A673 (cell line): Measurements from ENCODE around the gene SLC30A4. TPM values are rescaled to one million over a fixed set of nuclear protein-coding genes. Genes with fewer than 3 reads are reported as not detected.

ENCODE experiments used
- BruUV-seq: library from RNA; stranded (reverse); fragments of 400-500 nt; replicated peaks from 2 replicates; lab custom pipeline; 2021; lab: Mats Ljungman, UMichigan
- CTCF ChIA-PET: fragments of 300-600 bp; sonication (Branson Sonifier 250); formaldehyde crosslinking; loops from one replicate; lab custom pipeline; 2022; ENCODE audit warnings: antibody characterized with exemption; lab: Charles Lee
- POLR2A ChIA-PET: fragments of 300-600 bp; sonication (Branson Sonifier 250); formaldehyde crosslinking; loops from one replicate; lab custom pipeline; 2022; ENCODE audit warnings: antibody characterized with exemption; ENCODE audit not compliant: low non-redundant PET; lab: Charles Lee
- DNase-seq: peaks from one replicate; pipeline ENCODE4 v3.0.0-alpha.2; 2015; ENCODE audit warnings: low spot score
- H3K27ac ChIP-seq: fragments of 200-600 bp; sonication (generic); 2 replicates; pipeline ENCODE4 v1.5.1; 2016; ENCODE audit warnings: mixed run types, low read depth, mild to moderate bottlenecking, mixed read lengths, antibody characterized with exemption, low read length; ENCODE audit not compliant: poor library complexity, severe bottlenecking
- H3K27me3 ChIP-seq: fragments of 200-600 bp; sonication (generic); replicated peaks from 2 replicates; pipeline ENCODE4 v1.6.1; 2017; ENCODE audit warnings: mixed run types, low read depth, mild to moderate bottlenecking, mixed read lengths, antibody characterized with exemption, low read length; ENCODE audit not compliant: insufficient read depth, poor library complexity
- H3K36me3 ChIP-seq: fragments of 200-600 bp; sonication (generic); 2 replicates; pipeline ENCODE4 v1.6.1; 2016; ENCODE audit warnings: mixed run types, mild to moderate bottlenecking, mixed read lengths, antibody characterized with exemption, low read length; ENCODE audit not compliant: insufficient read depth, poor library complexity, severe bottlenecking
- H3K4me1 ChIP-seq: fragments of 200-600 bp; sonication (generic); 2 replicates; pipeline ENCODE4 v1.6.1; 2017; ENCODE audit warnings: mixed run types, mild to moderate bottlenecking, mixed read lengths, antibody characterized with exemption, low read length; ENCODE audit not compliant: insufficient read depth, poor library complexity, severe bottlenecking
- H3K4me3 ChIP-seq: fragments of 200-600 bp; sonication (generic); 2 replicates; pipeline ENCODE4 v1.5.1; 2016; ENCODE audit warnings: low read depth, mixed run types, mild to moderate bottlenecking, mixed read lengths, low read length; ENCODE audit not compliant: poor library complexity, severe bottlenecking
- H3K9me3 ChIP-seq: fragments of 200-600 bp; sonication (generic); 2 replicates; pipeline ENCODE4 v1.6.1; 2016; ENCODE audit warnings: mixed run types, low read depth, mild to moderate bottlenecking, mixed read lengths, antibody characterized with exemption, low read length; ENCODE audit not compliant: poor library complexity, severe bottlenecking
- EZH2 ChIP-seq: fragments of 200-600 bp; sonication (generic); IDR thresholded peaks from 2 replicates; pipeline ENCODE4 v1.6.1; 2017; ENCODE audit warnings: borderline replicate concordance, low read depth, mild to moderate bottlenecking, mixed read lengths, antibody characterized with exemption, low read length; ENCODE audit not compliant: poor library complexity, severe bottlenecking
- intact Hi-C: fragments of 100-400 bp; cut with micrococcal nuclease; formaldehyde crosslinking; loops from one replicate; pipeline ENCODE4 v1.10.0; 2022; ENCODE audit not compliant: unreplicated experiment
- total RNA-seq: library from RNA; stranded (reverse); gene quantifications from 2 replicates; pipeline ENCODE4 v1.2.3, GENCODE V29; 2021
- TF ChIP-seq, protein P1 (sequence below): fragments of 300-800, 200-600 bp; sonication (generic); conservative IDR thresholded peaks from 2 replicates; pipeline ENCODE4 v1.5.1; 2017; ENCODE audit warnings: low read depth, mild to moderate bottlenecking, antibody characterized with exemption, low read length, moderate library complexity, mixed read lengths

SLC30A4 gene
- total RNA-seq, 1 experiment from 2014 or later = 1.1 TPM

DNA sequence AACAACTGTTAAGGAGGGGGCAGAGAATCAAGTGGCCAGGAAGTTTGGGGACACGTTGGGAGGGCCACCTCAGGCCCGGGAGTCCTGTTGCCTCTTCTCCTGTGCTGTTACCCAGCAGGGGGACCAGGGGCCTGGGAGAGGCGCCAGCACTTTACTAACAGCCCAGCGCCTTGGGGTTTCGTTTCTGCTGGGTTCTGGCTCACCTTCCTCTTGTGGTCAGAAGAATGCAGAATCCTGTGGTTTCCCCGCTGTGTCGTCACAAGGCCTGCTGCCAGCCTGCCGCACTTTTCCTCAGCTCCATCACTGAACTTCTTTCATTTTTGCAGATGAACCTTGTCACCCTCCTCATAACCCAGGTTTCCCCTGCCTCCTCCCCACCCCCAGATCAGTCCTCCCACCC is 67.7 kb downstream of the SLC30A4 start:
- intact Hi-C loops = loop anchor here (5.0 kb wide), 3 partner anchors 148 to 288 kb away; no protein-coding TSS in a partner anchor
- DNase-seq = peak; percentile 56

DNA sequence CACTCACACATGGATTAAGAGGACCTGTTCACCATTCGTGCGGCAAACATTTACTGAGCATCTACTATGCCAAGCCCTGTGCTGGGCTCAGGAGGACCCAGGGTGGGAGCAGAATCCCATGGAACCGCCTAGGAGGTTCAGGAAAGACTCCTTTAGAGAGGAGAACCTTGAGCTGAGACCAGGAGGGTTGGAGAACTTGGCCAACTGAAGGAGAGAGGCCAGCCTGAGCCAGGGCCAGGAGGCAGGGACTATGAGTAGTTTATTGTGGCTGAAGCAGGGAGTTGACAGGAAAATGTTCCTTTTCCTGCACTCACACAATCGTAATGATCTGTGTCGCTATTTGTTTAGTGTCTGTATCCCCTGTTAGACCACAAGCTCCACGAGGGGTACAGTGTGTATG is 71.3 kb downstream of the SLC30A4 start:
- Histone ChIP-seq H3K27me3 (no peaks in the 10 kb centered on the region), H3K36me3 (no peaks in the 10 kb centered on the region), H3K4me3 (no peak overlapping the region), H3K9me3 (no peaks in the 10 kb centered on the region), H3K4me1 (peaks cover 2% of the 10 kb centered on the region), H3K27ac (no peak overlapping the region)
- ChIA-PET POLR2A (no interaction called here), CTCF (no interaction called here)
- intact Hi-C loops = no loop called here
- DNase-seq = no peak
- BruUV-seq = no TSS peak
- TF ChIP-seq, protein P1, sequence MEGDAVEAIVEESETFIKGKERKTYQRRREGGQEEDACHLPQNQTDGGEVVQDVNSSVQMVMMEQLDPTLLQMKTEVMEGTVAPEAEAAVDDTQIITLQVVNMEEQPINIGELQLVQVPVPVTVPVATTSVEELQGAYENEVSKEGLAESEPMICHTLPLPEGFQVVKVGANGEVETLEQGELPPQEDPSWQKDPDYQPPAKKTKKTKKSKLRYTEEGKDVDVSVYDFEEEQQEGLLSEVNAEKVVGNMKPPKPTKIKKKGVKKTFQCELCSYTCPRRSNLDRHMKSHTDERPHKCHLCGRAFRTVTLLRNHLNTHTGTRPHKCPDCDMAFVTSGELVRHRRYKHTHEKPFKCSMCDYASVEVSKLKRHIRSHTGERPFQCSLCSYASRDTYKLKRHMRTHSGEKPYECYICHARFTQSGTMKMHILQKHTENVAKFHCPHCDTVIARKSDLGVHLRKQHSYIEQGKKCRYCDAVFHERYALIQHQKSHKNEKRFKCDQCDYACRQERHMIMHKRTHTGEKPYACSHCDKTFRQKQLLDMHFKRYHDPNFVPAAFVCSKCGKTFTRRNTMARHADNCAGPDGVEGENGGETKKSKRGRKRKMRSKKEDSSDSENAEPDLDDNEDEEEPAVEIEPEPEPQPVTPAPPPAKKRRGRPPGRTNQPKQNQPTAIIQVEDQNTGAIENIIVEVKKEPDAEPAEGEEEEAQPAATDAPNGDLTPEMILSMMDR = no peak
- TF ChIP-seq EZH2 = no peak

More for the DNA sequence above, 67.7 kb downstream of the SLC30A4 start:
- no peaks in the 10 kb centered on the region for H3K9me3 ChIP-seq
- no peak overlapping the region for H3K4me3 ChIP-seq
- no peaks in the 10 kb centered on the region for H3K27me3 ChIP-seq
- no peak overlapping the region for H3K27ac ChIP-seq
- H3K36me3 ChIP-seq = no peaks in the 10 kb centered on the region
- H3K4me1 ChIP-seq = peaks cover 8% of the 10 kb centered on the region
- TF ChIP-seq, protein P1 = no peak
- no peak for TF ChIP-seq EZH2
- CTCF ChIA-PET = interaction anchor here (0.6 kb wide), 1 partner anchor 12 kb away, joined by 3 read pairs; no protein-coding TSS in a partner anchor
- BruUV-seq = no TSS peak
- POLR2A ChIA-PET = no interaction called here

DNA sequence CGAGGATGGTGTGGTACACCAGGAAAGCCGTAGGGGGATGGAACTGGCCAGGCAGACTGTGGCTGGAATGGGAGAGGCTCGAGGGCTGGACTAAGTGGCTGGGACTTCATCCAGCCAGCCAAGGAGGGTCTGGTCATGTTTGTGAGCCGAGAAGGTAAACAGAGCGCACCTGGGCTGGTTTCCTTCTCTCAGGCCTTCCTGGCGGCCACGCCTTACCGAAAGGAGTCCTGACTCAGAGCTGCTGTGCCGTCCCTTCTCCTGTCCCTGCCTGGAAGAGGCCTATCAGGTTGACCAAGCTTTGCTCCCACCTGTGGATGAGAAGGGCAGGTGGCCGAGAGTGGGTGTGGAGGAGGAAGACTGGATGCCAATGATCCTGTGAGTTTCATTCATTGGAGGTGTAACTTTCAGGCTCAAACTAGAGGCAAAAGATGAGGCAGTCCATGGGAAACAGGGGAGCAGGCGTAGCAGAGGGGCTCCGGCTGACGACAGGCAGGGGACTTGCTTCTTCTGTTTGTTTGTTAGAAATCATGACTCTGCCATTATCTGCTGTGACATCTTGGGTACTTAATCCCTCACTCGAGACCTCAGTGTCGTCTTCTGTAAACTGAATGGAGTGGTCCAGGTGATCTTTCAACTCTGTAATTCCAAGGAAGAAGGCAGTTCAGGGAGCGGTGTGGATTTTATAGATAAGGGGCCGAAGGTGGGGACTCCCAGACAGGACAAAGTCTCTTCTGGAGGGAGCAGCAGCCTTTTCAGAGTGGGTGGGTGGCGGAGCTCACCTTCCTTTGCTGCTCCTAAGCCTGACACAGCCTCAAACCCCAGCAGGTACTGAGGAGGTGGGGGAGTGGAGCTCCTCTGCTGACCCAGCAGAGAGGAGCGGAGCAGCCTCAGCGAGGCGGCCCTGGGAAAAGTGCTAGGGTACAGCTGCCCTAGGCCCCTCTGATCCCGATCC is 72.4 kb downstream of the SLC30A4 start:
- Histone ChIP-seq H3K27me3 (no peaks in the 10 kb centered on the region), H3K9me3 (no peaks in the 10 kb centered on the region), H3K36me3 (no peaks in the 10 kb centered on the region), H3K27ac (no peak overlapping the region), H3K4me1 (no peaks in the 10 kb centered on the region), H3K4me3 (no peak overlapping the region)
- DNase-seq = no peak
- no TSS peak for BruUV-seq
- TF ChIP-seq EZH2 = no peak
- TF ChIP-seq, protein P1 = no peak
- ChIA-PET POLR2A (no interaction called here), CTCF (no interaction called here)
- intact Hi-C loops = no loop called here
